Esophagus muscularis mucosa (tissue), 3 donors: ENCODE results near the gene SZT2.

Source experiments
- POLR2AphosphoS5 ChIP-seq, 2 donors: sonication (generic); formaldehyde crosslinking; IDR thresholded peaks; one replicate each; pipeline ENCODE4 v1.6.1; 2017; ENCODE audit warnings: antibody characterized with exemption in 2 of 2
- TF ChIP-seq, protein P1 (sequence below), 3 experiments: fragments of 200-600 bp in 2 of 3; fragments of 450-650 bp in 1 of 3; sonication (generic) in 2 of 3; IDR thresholded peaks; one replicate each; pipeline ENCODE4 v1.5.1; 2017 to 2019; ENCODE audit warnings: antibody characterized with exemption in 3 of 3, mild to moderate bottlenecking in 2 of 3, moderate library complexity in 1 of 3

GRCh38 chr1:43455213-43455889 lies 65.7 kb downstream of the SZT2 start:
- TF ChIP-seq, protein P1, sequence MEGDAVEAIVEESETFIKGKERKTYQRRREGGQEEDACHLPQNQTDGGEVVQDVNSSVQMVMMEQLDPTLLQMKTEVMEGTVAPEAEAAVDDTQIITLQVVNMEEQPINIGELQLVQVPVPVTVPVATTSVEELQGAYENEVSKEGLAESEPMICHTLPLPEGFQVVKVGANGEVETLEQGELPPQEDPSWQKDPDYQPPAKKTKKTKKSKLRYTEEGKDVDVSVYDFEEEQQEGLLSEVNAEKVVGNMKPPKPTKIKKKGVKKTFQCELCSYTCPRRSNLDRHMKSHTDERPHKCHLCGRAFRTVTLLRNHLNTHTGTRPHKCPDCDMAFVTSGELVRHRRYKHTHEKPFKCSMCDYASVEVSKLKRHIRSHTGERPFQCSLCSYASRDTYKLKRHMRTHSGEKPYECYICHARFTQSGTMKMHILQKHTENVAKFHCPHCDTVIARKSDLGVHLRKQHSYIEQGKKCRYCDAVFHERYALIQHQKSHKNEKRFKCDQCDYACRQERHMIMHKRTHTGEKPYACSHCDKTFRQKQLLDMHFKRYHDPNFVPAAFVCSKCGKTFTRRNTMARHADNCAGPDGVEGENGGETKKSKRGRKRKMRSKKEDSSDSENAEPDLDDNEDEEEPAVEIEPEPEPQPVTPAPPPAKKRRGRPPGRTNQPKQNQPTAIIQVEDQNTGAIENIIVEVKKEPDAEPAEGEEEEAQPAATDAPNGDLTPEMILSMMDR (IDR thresholded peaks at IDR 0.05), result no peak
- TF ChIP-seq POLR2AphosphoS5 (IDR thresholded peaks at IDR 0.05), result no peak
